Keratinocyte (primary cell): ENCODE results near the gene ZNF407.

Experiments
- EZH2 ChIP-seq: IDR thresholded peaks from one replicate; pipeline ENCODE4 v1.6.1; 2012; ENCODE audit warnings: inconsistent platforms, mild to moderate bottlenecking, low read length, moderate library complexity
- TF ChIP-seq, protein P1 (sequence below), 3 experiments: IDR thresholded peaks in 1 of 3; conservative IDR thresholded peaks in 1 of 3; optimal IDR thresholded peaks in 1 of 3; 2 replicates in 2 of 3; 3 replicates in 1 of 3; pipeline versions ENCODE3 to v1.5.1; 2011; ENCODE audit warnings: low read length in 3 of 3, mild to moderate bottlenecking in 3 of 3, moderate library complexity in 2 of 3, control low read depth in 1 of 3, inconsistent platforms in 1 of 3; ENCODE audit not compliant: insufficient read depth in 2 of 3; ENCODE audit errors: extremely low read depth in 1 of 3

DNA sequence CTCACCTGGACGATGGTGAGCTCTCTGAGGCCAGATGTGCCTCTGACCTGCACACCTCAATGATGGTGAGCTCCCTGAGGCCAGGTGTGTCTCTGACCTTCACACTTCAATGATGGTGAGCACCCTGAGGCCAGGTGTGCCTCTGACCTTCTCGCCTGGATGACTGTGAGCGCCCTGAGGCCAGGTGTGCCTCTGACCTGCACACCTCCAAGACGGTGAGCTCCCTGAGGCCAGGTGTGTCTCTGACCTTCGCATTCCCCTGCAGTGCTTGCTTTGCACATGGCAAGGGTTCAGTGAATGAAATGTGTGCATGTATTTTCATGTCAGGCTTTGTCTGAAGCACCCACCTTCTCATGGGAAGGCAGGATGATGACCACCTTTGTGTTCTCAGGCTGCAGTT, 515.8 kb downstream of the ZNF407 start:
- TF ChIP-seq, protein P1, sequence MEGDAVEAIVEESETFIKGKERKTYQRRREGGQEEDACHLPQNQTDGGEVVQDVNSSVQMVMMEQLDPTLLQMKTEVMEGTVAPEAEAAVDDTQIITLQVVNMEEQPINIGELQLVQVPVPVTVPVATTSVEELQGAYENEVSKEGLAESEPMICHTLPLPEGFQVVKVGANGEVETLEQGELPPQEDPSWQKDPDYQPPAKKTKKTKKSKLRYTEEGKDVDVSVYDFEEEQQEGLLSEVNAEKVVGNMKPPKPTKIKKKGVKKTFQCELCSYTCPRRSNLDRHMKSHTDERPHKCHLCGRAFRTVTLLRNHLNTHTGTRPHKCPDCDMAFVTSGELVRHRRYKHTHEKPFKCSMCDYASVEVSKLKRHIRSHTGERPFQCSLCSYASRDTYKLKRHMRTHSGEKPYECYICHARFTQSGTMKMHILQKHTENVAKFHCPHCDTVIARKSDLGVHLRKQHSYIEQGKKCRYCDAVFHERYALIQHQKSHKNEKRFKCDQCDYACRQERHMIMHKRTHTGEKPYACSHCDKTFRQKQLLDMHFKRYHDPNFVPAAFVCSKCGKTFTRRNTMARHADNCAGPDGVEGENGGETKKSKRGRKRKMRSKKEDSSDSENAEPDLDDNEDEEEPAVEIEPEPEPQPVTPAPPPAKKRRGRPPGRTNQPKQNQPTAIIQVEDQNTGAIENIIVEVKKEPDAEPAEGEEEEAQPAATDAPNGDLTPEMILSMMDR (optimal IDR thresholded peaks at IDR 0.05 in 1 of 3, IDR thresholded peaks at IDR 0.05 in 1 of 3, conservative IDR thresholded peaks at IDR 0.05 in 1 of 3; ENCODE audit: extremely low read depth in 1 of 3, insufficient read depth in 2 of 3, low read length in 3 of 3): no peak
- TF ChIP-seq EZH2: no peak
